Stimulated activated CD8-positive, alpha-beta memory T cell treated with anti-CD3 and anti-CD28 coated beads, Interleukin-7, amount 100 ng/mL, for 1 hour (primary cell): ENCODE data around the gene PSMD1.

Experiments used
- DNase-seq, 2 donors: peaks; one replicate each; pipeline ENCODE4 v3.0.0-alpha.2; 2020; ENCODE audit warnings: low read depth in 2 of 2

Gene PSMD1

GRCh38 chr2:231204146-231204545, 147.5 kb downstream of the PSMD1 start:
- no peak for DNase-seq

- DNase-seq = no peak
Observed at GRCh38 chr2:231204581-231204980, 147.9 kb downstream of the PSMD1 start.

GRCh38 chr2:231207734-231208133, 151.1 kb downstream of the PSMD1 start:
- no peak for DNase-seq

GRCh38 chr2:231210782-231211181, 154.1 kb downstream of the PSMD1 start:
- DNase-seq = no peak

- no peak for DNase-seq
Observed at GRCh38 chr2:231211486-231211885, 154.8 kb downstream of the PSMD1 start.

GRCh38 chr2:231212329-231212845, 155.7 kb downstream of the PSMD1 start:
- no peak for DNase-seq

- DNase-seq = no peak
Observed at GRCh38 chr2:231213931-231214642, 157.4 kb downstream of the PSMD1 start.

- no peak for DNase-seq
Observed at GRCh38 chr2:231218366-231218765, 161.7 kb downstream of the PSMD1 start.

- no peak for DNase-seq
Observed at GRCh38 chr2:231219289-231219688, 162.6 kb downstream of the PSMD1 start.

- DNase-seq = no peak
Observed at GRCh38 chr2:231221761-231222160, 165.1 kb downstream of the PSMD1 start.
